Medulla oblongata (tissue), 1 donor: ENCODE measurements around the gene CARS2.
"Not testable (repeated sequence)": the region's sequence is repeated elsewhere in the genome, so short reads cannot be mapped to it uniquely, and the experiment has no call there.

Source experiments
- DNase-seq: peaks from one replicate; pipeline ENCODE4 v3.0.0-alpha.2; 2015; ENCODE audit errors: extremely low spot score

Gene CARS2, protein sequence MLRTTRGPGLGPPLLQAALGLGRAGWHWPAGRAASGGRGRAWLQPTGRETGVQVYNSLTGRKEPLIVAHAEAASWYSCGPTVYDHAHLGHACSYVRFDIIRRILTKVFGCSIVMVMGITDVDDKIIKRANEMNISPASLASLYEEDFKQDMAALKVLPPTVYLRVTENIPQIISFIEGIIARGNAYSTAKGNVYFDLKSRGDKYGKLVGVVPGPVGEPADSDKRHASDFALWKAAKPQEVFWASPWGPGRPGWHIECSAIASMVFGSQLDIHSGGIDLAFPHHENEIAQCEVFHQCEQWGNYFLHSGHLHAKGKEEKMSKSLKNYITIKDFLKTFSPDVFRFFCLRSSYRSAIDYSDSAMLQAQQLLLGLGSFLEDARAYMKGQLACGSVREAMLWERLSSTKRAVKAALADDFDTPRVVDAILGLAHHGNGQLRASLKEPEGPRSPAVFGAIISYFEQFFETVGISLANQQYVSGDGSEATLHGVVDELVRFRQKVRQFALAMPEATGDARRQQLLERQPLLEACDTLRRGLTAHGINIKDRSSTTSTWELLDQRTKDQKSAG

DNA sequence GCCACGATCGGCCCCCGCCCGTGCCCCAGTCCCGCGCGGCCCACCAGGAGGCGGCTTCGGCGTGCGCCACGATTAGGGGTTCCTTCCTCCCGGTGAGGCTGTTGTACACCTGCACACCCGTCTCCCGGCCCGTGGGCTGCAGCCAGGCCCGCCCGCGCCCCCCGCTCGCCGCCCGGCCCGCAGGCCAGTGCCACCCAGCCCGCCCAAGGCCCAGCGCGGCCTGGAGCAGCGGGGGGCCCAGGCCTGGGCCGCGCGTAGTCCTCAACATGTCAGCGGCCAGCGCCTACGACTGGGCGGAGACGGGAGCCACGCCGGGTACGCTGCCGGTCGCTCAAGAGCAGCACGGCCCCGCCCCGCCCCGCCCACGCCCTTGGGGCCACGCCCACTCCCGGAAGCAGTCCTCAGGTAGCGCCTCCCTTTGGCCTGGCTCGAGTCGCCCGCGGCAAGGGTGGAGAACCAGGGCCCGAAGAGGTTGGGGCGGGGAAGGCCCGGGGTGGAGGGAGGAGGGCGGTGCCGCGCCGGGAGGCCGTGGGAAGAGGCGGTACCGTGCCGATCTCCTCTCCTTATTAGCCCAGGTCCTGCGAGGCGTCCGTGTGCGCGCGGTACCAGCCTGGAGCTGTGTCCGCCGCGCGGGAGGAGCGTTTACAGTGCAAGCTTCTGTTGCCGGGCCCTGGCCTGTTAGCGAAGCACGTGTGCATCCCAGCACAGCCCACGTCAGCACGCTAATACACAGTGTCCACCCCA is at the start of gene CARS2:
Gene CARS2 (minus strand): TSS at position 291 of the 744 bp plus-strand sequence. CDS start 23 bp downstream, at position 268.
- DNase-seq, result peak; percentile 94

GRCh38 chr13:110748271-110748670 is 42.4 kb upstream of the CARS2 start:
- no peak for DNase-seq

- DNase-seq, result no peak
These were observed 40.5 kb upstream of the CARS2 start for GRCh38 chr13:110746438-110746837.

GRCh38 chr13:110743687-110744086 is 37.8 kb upstream of the CARS2 start:
- no peak for DNase-seq

GRCh38 chr13:110737555-110737954 is 31.6 kb upstream of the CARS2 start:
- DNase-seq, result no peak

DNA sequence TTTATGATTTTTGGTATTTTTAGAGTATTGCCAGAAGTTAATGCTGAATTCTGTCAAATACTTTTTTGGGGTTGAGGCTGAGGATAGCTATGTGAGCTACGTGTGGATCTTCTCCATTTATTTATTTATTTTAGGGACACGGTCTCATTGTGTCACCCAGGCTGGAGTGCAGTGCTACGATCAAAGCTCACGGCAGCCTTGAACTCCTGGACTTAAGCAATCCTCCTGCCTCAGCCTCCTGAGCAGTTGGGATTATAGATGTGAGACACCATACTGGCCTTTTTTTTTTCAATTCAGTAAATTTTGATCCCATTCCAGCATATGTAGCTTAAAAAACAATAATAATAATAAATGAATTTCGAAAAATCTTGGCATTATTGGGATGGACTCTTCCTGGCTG is 28.6 kb upstream of the CARS2 start:
- no peak for DNase-seq

DNA sequence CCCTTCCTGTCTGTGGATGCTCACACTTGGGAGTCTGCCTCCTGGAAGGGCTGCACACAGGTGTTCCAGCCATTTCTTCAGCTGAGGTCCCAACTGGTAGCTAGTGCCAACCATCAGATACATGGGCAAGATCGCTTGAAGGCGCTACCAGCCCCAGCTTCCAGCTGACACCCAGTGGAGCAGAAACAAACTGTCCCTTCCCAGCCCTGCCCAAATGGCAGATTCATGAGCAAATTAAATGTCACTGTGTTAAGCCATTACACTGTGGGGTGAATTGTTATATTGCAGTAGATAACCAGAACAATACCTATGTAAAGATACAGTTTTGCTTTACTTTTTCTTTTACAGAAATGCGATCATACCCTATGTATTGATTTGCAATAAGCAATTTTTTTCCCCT is 25.2 kb upstream of the CARS2 start:
- no peak for DNase-seq

DNA sequence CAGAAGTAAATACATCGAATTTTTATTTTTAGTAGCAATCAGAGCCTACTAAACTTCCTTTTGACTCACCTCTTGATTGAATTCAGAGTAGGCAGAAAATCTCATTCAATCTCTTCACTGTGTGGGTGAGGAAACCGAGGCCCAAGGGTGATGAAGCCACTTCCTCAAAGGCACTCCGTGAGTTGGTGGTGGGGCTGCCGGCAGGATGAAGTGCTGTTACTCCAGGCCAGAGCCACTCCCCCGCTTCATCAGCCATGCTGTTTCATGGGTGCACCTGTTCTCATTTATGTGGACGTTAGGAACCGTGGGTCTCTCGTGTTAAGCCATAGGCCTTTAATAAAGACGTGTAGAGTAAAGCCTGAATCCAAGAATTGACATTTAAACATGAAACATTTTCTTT is 20.8 kb upstream of the CARS2 start:
- no peak for DNase-seq

DNA sequence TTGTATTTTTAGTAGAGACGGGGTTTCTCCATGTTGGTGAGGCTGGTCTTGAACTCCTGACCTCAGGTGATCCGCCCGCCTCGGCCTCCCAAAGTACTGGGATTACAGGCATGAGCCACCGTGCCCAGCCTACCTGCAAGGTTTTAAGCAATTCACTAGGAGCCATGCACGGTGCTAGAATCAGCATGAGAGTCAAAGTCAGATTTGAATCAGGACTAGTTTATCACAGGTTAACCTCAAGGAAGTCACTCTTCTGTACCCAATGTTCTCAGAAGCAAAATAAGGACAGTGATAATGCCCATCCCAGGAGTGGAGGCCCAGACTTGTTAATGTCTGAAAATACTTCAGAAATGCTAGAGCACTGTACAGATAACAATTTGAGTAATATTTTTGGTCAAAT is 20.2 kb upstream of the CARS2 start:
- not testable (repeated sequence) for DNase-seq

DNA sequence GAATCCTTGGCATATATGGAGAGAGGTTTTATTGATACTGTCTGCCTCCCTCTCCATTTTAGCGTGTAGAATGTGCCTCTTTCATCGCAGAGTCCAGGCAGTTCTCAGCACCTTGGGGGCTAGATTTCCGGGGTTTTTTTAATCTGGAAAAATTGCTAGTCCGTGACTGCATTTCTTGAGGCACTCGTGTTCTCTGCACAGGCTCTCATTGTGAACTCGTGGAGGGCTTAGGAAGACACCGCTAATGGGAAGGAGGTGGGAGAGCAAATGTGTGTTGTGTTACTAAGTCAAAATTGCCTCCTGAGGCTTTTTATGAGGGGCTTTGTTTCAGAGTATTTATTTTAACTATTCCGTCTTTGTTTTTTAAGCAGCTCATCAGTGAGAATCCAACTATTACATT is 17.7 kb upstream of the CARS2 start:
- DNase-seq, result no peak

- DNase-seq, result no peak
These were observed 17.1 kb upstream of the CARS2 start for GRCh38 chr13:110722971-110723370.

GRCh38 chr13:110719036-110719710 is 13.3 kb upstream of the CARS2 start:
- DNase-seq, result no peak

- peak; percentile 40 for DNase-seq
These were observed 10.3 kb upstream of the CARS2 start for GRCh38 chr13:110716247-110716515.

- DNase-seq, result peak; percentile 100
These were observed 9.7 kb upstream of the CARS2 start for GRCh38 chr13:110715395-110716246.

GRCh38 chr13:110714797-110715394 is 9.0 kb upstream of the CARS2 start:
- DNase-seq, result no peak

- peak; percentile 52 for DNase-seq
These were observed 8.3 kb upstream of the CARS2 start for GRCh38 chr13:110713981-110714796.

DNA sequence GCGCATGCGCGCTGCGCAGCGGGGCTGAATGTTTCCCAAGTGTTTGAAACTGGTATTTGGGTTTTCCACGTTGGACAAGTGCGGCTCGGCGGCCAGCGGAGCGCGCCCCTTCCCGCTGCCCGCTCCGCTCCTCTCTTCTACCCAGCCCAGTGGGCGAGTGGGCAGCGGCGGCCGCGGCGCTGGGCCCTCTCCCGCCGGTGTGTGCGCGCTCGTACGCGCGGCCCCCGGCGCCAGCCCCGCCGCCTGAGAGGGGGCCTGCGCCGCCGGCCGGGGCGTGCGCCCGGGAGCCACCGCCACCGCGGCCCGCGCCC is 7.7 kb upstream of the CARS2 start, which contains the start of gene ING1:
Gene ING1 (plus strand): TSS at position 59 of the 311 bp plus-strand sequence. CDS start 450 bp downstream, outside the sequence.
- no peak for DNase-seq

- DNase-seq, result peak; percentile 100
These were observed 7.1 kb upstream of the CARS2 start for GRCh38 chr13:110712849-110713641.

- DNase-seq, result peak; percentile 94
These were observed 6.3 kb upstream of the CARS2 start for GRCh38 chr13:110712081-110712848.
